Measurements from ENCODE around the gene SMIM13.
"Not testable (repeated sequence)": the region's sequence is repeated elsewhere in the genome, so short reads cannot be mapped to it uniquely, and the experiment has no call there.

The SMIM13 gene

DNA sequence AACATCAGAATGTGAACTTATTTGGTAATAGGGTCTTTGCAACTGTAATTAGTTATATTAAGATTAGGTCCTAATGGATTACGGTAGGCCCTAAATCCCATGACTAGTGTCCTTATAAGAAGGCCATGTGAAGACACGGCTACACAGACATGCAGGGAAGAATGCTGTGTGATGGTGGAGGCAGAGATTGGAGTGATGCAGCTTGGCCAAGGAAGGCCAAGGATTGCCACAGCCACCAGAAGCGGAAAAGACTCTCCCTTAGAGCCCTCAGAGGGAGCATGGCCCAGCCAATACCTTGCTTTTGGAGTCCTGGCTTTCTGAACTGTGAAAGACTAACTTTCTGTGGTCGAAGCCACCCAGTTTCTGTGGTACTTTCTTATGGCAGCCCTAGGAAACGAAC lies 9.7 kb upstream of the SMIM13 start:
- no peak for DNase-seq (ENCODE audit: low read depth)

DNA sequence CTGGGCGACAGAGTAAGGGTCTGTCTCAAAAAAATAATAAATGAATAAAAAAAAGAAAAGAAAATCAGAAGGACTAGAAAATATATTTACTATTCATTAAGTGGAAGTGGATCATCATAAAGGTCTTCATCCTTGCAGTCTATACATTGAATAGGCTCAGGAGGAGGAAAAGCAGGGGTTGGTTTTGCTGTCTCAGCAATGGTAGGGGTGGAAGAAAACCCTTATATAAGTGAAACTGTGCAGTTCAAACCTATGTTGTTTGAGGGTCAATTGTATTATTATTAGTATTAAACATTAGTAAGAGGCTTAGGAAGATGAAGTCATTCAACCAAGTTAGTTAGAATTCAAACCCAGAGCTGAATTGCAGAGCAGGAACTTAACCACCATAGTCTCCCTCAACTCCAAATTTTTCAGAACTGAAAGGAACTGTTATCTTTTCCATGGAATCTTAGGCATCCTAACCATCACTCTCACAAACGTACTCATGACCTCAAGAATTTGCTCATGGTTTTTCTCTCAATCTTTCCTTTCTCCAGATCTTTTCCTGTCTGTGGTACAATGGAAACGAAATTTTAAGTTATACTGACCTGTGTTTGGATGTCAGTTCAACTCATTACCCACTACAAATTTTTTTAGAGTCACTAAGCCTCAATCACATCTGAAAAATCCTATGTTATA lies 7.7 kb upstream of the SMIM13 start:
- DNase-seq (ENCODE audit: low read depth) = no peak

GRCh38 chr6:11087141-11087812 lies 6.4 kb upstream of the SMIM13 start:
- not testable (repeated sequence) for DNase-seq (ENCODE audit: low read depth)

DNA sequence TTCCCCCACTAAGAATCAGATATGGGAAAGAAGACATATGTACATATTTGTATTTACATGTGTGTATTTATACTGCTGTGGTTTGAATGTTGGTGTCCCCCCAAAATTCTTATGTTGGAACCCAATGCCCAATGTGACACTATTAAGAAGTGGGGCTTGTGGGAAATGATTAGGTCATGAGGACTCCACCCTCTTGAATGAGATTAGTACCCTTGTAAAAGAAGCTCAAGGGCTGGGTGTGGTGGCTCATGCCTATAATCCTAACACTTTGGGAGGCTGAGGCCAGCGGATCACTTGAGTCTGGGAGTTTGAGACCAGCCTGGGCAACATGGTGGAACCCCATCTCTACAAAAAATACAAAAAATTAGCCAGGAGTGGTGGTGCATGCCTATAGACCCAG lies 3.9 kb upstream of the SMIM13 start:
- no peak for DNase-seq (ENCODE audit: low read depth)

DNA sequence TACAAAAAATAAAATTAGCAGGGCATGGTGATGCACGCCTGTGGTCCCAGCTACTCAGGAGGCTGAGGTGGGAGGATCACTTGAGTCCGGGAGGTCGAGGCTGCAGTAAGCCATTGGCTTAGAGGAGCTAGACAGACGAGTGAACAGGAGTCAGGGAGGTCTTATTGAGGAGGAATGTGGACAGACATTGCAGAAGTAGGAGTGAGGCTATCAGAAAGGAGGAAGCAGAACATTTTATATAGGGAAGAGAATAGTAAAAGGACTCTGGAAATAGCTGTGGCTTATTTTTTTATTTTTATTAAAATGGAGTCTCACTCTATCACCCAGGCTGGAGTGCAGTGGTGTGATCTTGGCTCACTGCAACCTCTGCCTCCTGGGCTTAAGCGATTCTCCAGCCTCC lies 2.5 kb upstream of the SMIM13 start:
- DNase-seq (ENCODE audit: low read depth) = not testable (repeated sequence)

GRCh38 chr6:11092668-11093375 lies 812 bp upstream of the SMIM13 start:
- DNase-seq (ENCODE audit: low read depth) = peak; percentile 2

DNA sequence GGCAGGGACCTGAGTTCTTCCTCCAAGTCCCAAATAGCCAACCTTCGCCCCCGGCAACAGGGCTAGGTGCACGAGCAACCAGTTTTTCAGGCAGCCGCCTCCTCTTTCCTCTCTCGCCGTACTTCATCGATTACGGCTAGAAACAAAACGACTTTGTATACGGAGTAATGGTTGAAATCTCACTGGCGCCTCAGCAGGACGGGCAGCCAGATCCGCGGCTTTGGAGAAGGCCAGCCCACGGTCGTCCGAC lies 333 bp upstream of the SMIM13 start:
- DNase-seq (ENCODE audit: low read depth) = no peak

GRCh38 chr6:11094411-11094851 lies 797 bp downstream of the SMIM13 start:
- DNase-seq (ENCODE audit: low read depth) = peak; percentile 13

- DNase-seq (ENCODE audit: low read depth) = no peak
Measured at GRCh38 chr6:11094941-11095340, 1.3 kb downstream of the SMIM13 start.

GRCh38 chr6:11096109-11096508 lies 2.5 kb downstream of the SMIM13 start:
- DNase-seq (ENCODE audit: low read depth) = no peak

DNA sequence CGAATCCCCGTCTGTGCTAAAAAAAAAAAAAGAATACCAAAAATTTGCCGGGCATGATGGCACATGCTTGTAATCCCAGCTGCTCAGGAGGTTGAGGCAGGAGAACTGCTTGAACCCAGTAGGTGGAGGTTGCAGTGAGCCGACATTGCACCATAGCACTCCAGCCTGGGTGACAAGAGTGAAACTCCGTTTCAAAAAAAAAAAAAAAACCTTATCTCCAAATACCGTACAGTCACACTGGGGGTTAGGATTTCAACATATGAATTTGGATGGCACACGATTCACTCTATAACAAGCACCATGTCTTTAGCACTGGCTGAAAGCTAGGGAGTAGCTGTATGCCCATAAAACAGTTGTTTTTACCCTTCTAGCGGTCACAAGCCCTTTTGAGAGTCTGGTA lies 3.8 kb downstream of the SMIM13 start:
- no peak for DNase-seq (ENCODE audit: low read depth)

- DNase-seq (ENCODE audit: low read depth) = no peak
Measured at GRCh38 chr6:11098004-11098403, 4.4 kb downstream of the SMIM13 start.

DNA sequence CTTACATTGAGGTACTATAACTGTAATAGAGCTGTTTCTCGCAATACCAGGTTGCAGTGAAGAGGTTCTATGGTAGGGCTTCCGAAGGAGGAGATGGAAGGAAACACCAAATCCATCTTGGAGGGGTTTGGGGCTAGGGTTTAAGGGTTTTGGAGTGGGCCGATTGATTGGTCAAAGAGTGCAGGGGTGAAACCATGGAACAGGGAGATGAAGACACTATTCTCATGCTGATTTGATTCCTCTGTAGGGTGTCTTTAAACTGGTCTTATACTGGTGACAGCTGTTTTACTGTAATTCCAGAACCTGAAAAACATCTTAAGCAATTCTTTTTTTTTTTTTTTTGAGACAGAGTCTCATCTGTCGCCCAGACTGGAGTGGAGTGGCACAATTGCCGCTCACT lies 7.8 kb downstream of the SMIM13 start:
- DNase-seq (ENCODE audit: low read depth) = no peak

DNA sequence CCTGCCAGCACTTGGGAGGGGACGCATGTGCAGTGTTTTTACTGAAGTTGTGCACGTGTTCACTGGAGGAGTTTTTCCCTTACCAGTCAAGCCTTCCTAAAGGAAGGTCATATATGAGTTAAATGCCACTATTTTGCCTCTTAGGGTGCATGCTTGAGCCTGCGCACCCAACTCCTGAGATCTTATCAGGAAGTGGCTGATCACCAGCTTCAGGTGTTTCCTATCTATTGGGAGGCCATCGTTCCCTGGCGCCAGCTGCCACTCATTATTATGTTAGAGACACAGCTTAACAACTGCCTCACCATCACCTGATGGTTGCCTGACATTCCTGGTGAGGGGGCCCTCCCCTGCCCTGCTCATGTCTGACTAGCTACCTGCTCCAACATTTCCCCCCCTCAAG lies 9.4 kb downstream of the SMIM13 start:
- no peak for DNase-seq (ENCODE audit: low read depth)

DNA sequence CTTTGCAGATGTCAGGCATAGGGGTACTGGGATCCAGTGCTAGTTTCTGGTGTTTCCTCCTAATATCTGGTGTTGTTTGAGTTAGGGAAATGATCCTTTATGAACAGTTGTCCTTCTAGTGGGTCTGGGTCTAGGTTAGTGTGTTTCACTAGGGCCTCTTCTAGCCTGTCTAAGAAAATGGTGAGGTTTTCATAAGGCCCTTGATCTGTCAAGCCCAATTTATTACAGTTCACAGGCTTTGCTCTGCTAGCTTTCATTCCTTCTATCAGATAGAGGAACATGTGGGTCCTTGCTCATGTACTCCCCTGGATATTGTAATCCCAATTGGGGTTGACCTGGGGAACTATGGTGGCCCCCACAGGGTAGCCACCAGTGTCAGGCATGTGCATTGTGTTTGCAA lies 15.1 kb downstream of the SMIM13 start:
- DNase-seq (ENCODE audit: low read depth) = no peak

DNA sequence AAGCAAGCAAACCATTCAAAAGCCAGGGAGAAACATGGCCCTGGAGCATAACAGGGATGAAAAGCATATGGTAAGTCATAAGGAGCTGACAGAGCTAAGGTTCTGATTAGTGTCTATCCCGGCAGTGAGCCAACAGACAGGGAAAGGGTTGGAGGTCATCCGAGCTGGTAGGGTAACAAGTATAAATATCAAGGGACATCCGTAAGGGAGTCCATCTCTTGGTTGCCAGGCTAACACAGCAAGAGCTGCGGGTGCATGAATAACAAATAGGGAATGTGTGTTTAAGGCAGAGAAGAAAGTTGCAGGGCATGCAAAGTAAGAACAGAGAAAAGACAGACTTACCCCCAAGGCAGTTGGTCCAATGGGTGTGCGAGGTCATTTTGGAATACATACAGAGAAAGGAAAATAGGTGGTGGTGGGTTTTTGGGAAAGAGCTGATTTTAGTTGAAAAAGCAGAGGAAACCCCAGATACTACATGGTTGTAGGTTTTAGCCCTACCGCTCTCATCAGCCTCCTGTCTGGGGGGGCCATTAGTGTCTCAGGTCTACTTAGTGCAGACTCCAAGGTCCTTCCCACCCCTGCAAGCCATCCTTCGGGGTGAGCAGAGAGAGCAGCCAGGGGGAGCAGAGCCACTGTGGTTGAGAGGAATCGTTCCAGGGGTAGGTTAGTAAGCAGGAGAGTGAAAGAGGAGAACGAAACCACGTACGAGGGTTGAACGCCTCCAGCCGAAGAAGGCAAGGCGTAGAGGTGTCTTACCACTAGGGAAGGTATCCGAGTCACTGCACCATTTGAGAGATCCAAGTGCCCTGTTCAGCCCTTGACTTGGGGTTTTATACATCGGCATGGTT lies 17.5 kb downstream of the SMIM13 start, which contains the start of gene ERVFRD-1:
TSS of gene ERVFRD-1 (minus strand) at position 805 of the 848 bp plus-strand sequence. CDS start 6,415 bp downstream, outside the sequence.
- DNase-seq (ENCODE audit: low read depth) = no peak

GRCh38 chr6:11111769-11112437 lies 18.3 kb downstream of the SMIM13 start:
- DNase-seq (ENCODE audit: low read depth) = no peak

DNA sequence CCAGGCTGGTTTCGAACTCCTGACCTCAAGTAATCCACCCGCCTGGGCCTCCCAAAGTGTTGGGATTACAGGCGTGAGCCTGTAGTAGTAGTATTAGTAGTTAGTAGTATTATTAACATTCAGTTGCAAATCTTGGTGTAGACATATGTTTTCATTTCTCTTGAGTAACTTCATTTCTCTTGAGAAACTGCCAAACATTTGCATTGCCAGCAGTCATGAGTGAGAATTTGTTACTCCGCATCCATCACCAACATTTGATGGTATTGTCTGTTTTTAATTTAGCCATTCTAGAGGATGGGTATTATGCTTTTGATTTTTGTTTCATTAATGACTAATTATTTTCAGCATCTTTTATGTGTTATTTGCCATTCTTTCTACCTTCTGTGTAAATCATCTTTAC lies 19.4 kb downstream of the SMIM13 start:
- DNase-seq (ENCODE audit: low read depth) = no peak

DNA sequence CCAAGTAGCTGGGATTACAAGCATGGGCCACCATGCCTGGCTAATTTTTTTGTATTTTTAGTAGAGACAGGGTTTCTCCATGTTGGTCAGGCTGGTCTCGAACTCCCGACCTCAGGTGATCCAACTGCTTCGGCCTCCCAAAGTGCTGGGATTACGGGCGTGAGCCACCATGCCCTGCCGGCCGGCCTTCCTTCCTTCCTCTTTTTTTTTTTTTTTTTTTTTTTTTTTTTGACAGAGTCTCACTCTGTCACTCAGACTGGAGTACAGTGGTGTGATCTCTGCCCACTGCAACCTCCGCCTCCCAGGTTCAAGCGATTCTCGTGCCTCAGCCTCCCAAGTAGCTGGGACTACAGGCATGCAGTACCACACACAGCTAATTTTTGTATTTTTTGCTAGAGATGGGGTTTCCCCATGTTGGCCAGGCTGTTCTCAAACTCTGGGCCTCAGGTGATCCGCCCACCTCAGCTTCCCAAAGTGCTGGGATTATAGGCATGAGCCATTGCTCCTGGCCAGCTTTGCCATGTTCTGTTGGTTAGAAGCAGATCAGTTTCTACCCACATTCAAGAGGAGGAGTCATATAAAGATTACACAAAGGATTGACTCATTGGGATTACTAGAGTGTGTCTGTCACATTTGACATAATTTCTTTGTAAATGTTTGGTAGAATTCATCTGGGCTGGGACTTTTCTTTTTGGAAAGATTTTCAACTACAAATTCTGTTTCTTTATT lies 22.3 kb downstream of the SMIM13 start:
- not testable (repeated sequence) for DNase-seq (ENCODE audit: low read depth)

DNA sequence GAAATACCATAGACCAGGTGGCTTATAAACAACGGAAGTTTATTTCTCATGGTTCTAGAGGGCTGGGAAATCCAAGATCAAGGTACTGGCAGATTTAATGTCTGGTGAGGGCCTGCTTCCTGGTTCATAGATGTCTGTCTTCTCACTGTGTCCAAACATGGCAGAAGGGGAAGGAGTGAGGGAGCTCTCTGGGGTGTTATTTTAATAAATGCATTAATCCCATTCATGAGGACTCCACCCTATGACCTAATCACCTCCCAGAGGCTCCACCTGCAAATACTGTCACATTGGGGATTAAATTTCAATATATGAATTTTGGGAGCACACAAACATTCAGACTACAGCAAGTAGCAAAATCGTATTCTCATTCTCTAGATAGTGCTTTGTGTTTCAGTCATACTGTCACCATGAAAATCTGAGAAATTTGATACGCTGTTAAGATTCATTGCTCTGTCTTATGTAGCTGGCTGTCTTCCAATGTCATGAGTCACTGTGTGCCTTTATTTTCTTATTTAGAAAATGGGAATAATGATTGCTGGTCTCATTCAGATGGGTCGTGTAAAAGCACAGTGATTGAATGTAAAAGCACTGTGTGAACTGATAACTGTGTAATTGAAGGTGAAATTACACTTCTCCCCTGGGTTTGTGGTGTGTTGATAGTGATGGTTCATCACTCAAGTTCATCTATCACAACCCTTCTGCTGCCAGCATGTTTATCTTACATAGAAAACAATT lies 26.8 kb downstream of the SMIM13 start:
- DNase-seq (ENCODE audit: low read depth) = no peak

DNA sequence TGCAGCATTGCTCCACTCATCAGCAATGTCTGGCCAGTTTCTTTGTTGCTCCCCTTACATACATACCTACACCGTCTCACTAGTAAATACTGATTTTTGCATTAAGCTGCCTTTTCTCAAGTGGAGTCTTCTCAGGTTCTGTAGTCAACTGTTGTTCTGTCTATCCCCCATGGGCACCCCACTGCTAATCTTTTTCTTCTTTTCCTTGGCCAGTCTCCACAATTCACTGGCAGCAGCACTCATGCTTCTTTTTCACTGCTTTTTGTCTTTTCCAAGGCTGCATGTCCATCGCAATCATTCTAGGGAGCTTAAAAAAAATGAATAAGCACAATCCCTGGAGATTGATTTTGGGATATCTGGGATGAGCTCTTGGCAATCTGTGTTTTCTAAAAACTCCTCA lies 28.2 kb downstream of the SMIM13 start:
- no peak for DNase-seq (ENCODE audit: low read depth)

Measured in stimulated activated CD8-positive, alpha-beta memory T cell treated with anti-CD3 and anti-CD28 coated beads, Interleukin-12 subunit alpha, Interleukin-12 subunit beta, amount 100 ng/mL, for 1 hour (primary cell).